K562 (cell line): Measurements from ENCODE around the gene MAML3. TPM values are rescaled to one million over a fixed set of nuclear protein-coding genes. Genes with fewer than 3 reads are reported as not detected.

Experiments used
- ATAC-seq: fragments of 200-7000 bp; cut with Tn5 transposase; 3 replicates; pipeline ENCODE4 v1.9.1; 2020; ENCODE audit warnings: moderate library complexity
- BruUV-seq: library from RNA; stranded (reverse); fragments of 400-500 nt; replicated peaks from 2 replicates; lab custom pipeline; 2021; lab: Mats Ljungman, UMichigan
- CTCF ChIA-PET: fragments of 300-600 bp; formaldehyde crosslinking; extraction: SDS; loops from one replicate; lab custom pipeline; 2021; ENCODE audit warnings: low intra/inter-chr PET ratio; lab: Yijun Ruan, JAX
- POLR2A ChIA-PET: fragments of 300-600, 350-650 bp; sonication (Branson Sonifier 250); formaldehyde crosslinking; extraction: SDS; loops from one replicate; lab custom pipeline; 2021; ENCODE audit warnings: antibody characterized with exemption, inconsistent platforms; lab: Yijun Ruan, JAX
- DNase-seq, 4 experiments: peaks; one replicate each; pipeline versions ENCODE4 v3.0.0 to v3.0.0-alpha.2; 2011 to 2018; ENCODE audit warnings: low spot score in 3 of 4, mixed read lengths in 3 of 4; ENCODE audit errors: extremely low read depth in 1 of 4
- FAIRE-seq: peaks from 2 replicates; lab custom pipeline; 2011; peaks lifted over from hg19 to GRCh38; lab: Jason Lieb, UNC
- H2AFZ ChIP-seq: 2 replicates; pipeline ENCODE4 v1.6.0; 2011; ENCODE audit warnings: low read depth, low read length, control low read depth, inconsistent platforms
- H3K27ac ChIP-seq: fragments of 200-600 bp; 3 replicates; pipeline ENCODE4 v1.8.0; 2011; ENCODE audit warnings: low read depth, mild to moderate bottlenecking, control low read depth, inconsistent platforms, low read length, moderate library complexity, mixed read lengths; ENCODE audit errors: extremely low read depth
- H3K27me3 ChIP-seq, 2 experiments: fragments of 300-600 bp in 1 of 2; 2 replicates in 1 of 2; 3 replicates in 1 of 2; pipeline versions ENCODE4 v1.6.0 to v1.8.0; 2011; ENCODE audit warnings: inconsistent platforms in 2 of 2, low read length in 2 of 2, mild to moderate bottlenecking in 1 of 2, mixed read lengths in 1 of 2, moderate library complexity in 1 of 2; ENCODE audit not compliant: control insufficient read depth in 2 of 2, insufficient read depth in 2 of 2
- H3K36me3 ChIP-seq: fragments of 300-600 bp; 3 replicates; pipeline ENCODE4 v1.8.0; 2011; ENCODE audit warnings: mild to moderate bottlenecking, low read length, inconsistent platforms; ENCODE audit not compliant: control insufficient read depth, insufficient read depth
- H3K4me1 ChIP-seq, 2 experiments: fragments of 200-600 bp in 1 of 2; replicated peaks in 1 of 2; 2 replicates in 1 of 2; 3 replicates in 1 of 2; pipeline versions ENCODE4 v1.5.1 to v1.8.0; 2011; ENCODE audit warnings: inconsistent platforms in 2 of 2, low read length in 2 of 2, mild to moderate bottlenecking in 1 of 2, mixed read lengths in 1 of 2, moderate library complexity in 1 of 2; ENCODE audit not compliant: control insufficient read depth in 2 of 2, insufficient read depth in 2 of 2
- H3K4me2 ChIP-seq: 2 replicates; pipeline ENCODE4 v1.6.1; 2011; ENCODE audit warnings: low read length, control low read depth, inconsistent platforms, mixed read lengths; ENCODE audit not compliant: insufficient read depth
- H3K4me3 ChIP-seq: fragments of 200-600 bp; sonication (generic), shearing (Covaris generic); 2 replicates; pipeline ENCODE4 v1.5.1; 2016; ENCODE audit warnings: control low read depth, inconsistent platforms
- H3K79me2 ChIP-seq: fragments of 200-600 bp; 3 replicates; pipeline ENCODE4 v1.8.0; 2011; ENCODE audit warnings: low read length, inconsistent platforms; ENCODE audit not compliant: control insufficient read depth, insufficient read depth
- H3K9ac ChIP-seq, 2 experiments: 2 replicates each; pipeline versions ENCODE4 v1.6.0 to v1.6.1; 2011; ENCODE audit warnings: low read depth in 2 of 2, low read length in 2 of 2, control low read depth in 1 of 2, inconsistent platforms in 1 of 2, mild to moderate bottlenecking in 1 of 2, mixed read lengths in 1 of 2; ENCODE audit not compliant: insufficient read depth in 1 of 2
- H3K9me1 ChIP-seq: one replicate; pipeline ENCODE4 v1.6.0; 2011; ENCODE audit warnings: inconsistent platforms, mild to moderate bottlenecking, low read length, moderate library complexity; ENCODE audit not compliant: control insufficient read depth, insufficient read depth
- H3K9me3 ChIP-seq: replicated peaks from 2 replicates; pipeline ENCODE4 v1.5.1; 2011; ENCODE audit warnings: low read depth, low read length, inconsistent platforms; ENCODE audit not compliant: control insufficient read depth, insufficient read depth
- H4K20me1 ChIP-seq: replicated peaks from 2 replicates; pipeline ENCODE4 v1.6.1; 2011; ENCODE audit warnings: low read length, inconsistent platforms, mixed read lengths; ENCODE audit not compliant: control insufficient read depth, insufficient read depth
- MAFK ChIP-seq: IDR thresholded peaks from 2 replicates; pipeline ENCODE4 v1.6.1; 2011; ENCODE audit warnings: low read length, improper control_type of control experiment
- RUNX1 ChIP-seq: sonication (generic); IDR thresholded peaks from 2 replicates; pipeline ENCODE4 v1.6.1; 2016; ENCODE audit warnings: antibody characterized with exemption, low read depth
- SAFB2 ChIP-seq: fragments of 200-400 bp; formaldehyde crosslinking; IDR thresholded peaks from 2 replicates; pipeline ENCODE4 v1.6.1; 2018; ENCODE audit warnings: borderline replicate concordance, low read length, low read depth, moderate library complexity; ENCODE audit not compliant: severe bottlenecking
- USF1 ChIP-seq: sonication (generic); formaldehyde crosslinking; IDR thresholded peaks from 2 replicates; pipeline ENCODE4 v1.9.0; 2022; ENCODE audit warnings: mild to moderate bottlenecking, missing genetic modification reagents
- ZNF589 ChIP-seq: fragments of 200-800 bp; sonication (Bioruptor generic); IDR thresholded peaks from 2 replicates; pipeline ENCODE4 v1.6.1; 2016; ENCODE audit warnings: low read depth, missing genetic modification characterization, missing compliant biosample characterization
- ZNF699 ChIP-seq: fragments of 250-450 bp; sonication (Bioruptor Pico); IDR thresholded peaks from 2 replicates; pipeline ENCODE4 v1.8.0; 2021; ENCODE audit warnings: mild to moderate bottlenecking, moderate library complexity; ENCODE audit not compliant: insufficient replicate concordance
- WGBS: fragments of 100-300 bp; shearing (Covaris generic); methylation state at CpG from one replicate; pipeline ENCODE4 v1.1.6; 2016; ENCODE audit warnings: low coverage, mixed read lengths; ENCODE audit not compliant: insufficient coverage; ENCODE audit errors: missing lambda C conversion rate; 5-methylcytosine and 5-hydroxymethylcytosine counted together
- in situ Hi-C: fragments of 300-500 bp; cut with MboI; formaldehyde crosslinking; loops from 4 replicates; pipeline ENCODE4 v1.15.0; 2018; ENCODE audit warnings: inconsistent platforms, mixed read lengths
- intact Hi-C: fragments of 100-400 bp; cut with micrococcal nuclease; formaldehyde crosslinking; loops from 2 replicates; pipeline ENCODE4 v1.14.2; 2022
- polyA plus RNA-seq, 8 experiments: library from polyadenylated mRNA; depleted of rRNA in 4 of 8; stranded (reverse) in 5 of 8; unstranded in 3 of 8; fragments of >200 nt; fragmentation: Nextera tagmentation in 2 of 8; fragmentation: Illumina TruSeq in 1 of 8; extraction: Ambion mirVana in 2 of 8; extraction: Trizol in 1 of 8; gene quantifications; 2 replicates each; pipeline versions ENCODE4 v1.2.1 to v1.2.3, GENCODE V29; 2011 to 2014; ENCODE audit warnings: inconsistent platforms in 1 of 8, missing spikeins in 1 of 8
- total RNA-seq, 7 experiments: library from RNA; depleted of rRNA in 6 of 7; stranded (reverse); fragments of >200 nt in 6 of 7; fragmentation: Illumina TruSeq in 2 of 7; extraction: Trizol in 2 of 7; gene quantifications; 2 replicates each; pipeline versions ENCODE4 v1.2.1 to v1.2.3, GENCODE V29; 2011 to 2021; ENCODE audit warnings: low replicate concordance in 1 of 7

MAML3 gene
- total and polyA plus RNA-seq, 9 of the 15 experiments (the other 6 are each of a cell fraction or from before 2014, with no cell fraction given), result 0.01 to 0.55 (median 0.25) TPM

- CTCF ChIA-PET, result no interaction called here
These were observed 417.7 kb downstream of the MAML3 start for GRCh38 chr4:139736274-139736660.

More at GRCh38 chr4:139736274-139736660, 417.7 kb downstream of the MAML3 start:
- POLR2A ChIA-PET, result no interaction called here
- Histone ChIP-seq H3K4me1 (peaks cover 0 to 8% of the 10 kb centered on the region in 2 experiments; a peak in 2 of 5 replicates), H3K9ac (no peak overlapping the region), H3K4me2 (no peak overlapping the region), H3K9me3 (no peaks in the 10 kb centered on the region), H4K20me1 (no peaks in the 10 kb centered on the region; the same call in 1 of the 2 replicates), H3K36me3 (no peaks in the 10 kb centered on the region), H3K79me2 (no peaks in the 10 kb centered on the region), H2AFZ (no peak overlapping the region), H3K27me3 (peaks cover 7 to 18% of the 10 kb centered on the region in 2 experiments; a peak in 4 of 5 replicates), H3K9me1 (no peaks in the 10 kb centered on the region), H3K27ac (no peak overlapping the region), H3K4me3 (no peak overlapping the region)
- intact Hi-C loops (no loop called here), in situ Hi-C loops (no loop called here)
- BruUV-seq, result no TSS peak
- FAIRE-seq (no peak), ATAC-seq (no peak), DNase-seq (no peak)
- TF ChIP-seq ZNF699 (no peak), RUNX1 (no peak), ZNF589 (CRISPR knock-in tag) (no peak), MAFK (no peak), SAFB2 (no peak), USF1 (CRISPR knock-in tag) (no peak)
- WGBS, result 26% methylated on average over 5 of the region's 5 CpGs
